ENCODE results near the gene MPP3.

MPP3 gene

DNA sequence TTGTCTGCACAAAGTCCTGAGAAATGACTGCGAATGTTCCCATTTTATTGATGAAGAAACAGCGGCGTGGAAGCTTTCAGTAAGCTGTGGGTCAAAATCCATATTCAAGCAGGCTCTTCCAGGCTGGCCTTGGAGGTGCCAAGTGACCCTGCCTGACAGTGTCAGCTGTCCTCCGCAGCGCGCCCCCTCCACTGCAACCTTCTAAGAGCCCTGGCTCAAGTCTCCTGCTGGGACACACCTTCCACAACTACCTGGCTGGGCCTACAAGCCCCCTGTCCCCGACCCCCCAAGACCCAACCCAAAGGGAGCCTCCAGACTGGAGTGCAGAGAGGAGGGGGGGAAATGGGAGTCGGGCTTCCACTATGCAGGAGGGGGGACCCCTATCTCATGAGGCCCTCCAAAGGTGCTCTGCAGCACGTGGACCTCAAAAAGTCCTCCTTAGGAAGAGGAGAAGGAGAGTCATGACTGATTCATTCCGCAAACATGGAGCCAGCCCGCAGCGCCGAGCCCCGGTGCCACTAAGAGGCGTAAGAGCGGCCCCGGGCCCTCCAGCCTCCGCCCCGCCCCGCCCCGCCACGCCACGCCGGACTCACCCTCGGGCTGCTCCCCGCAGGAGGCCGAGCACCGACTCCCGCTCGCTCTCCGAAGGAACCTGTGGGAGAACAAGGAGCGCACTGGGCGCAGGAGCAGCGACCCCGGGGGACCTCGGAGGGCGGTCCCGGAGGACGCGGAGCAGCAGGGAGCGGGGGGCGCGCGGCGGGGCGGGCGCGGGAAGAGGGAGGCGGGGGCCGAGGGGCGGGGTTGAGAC, 574 bp downstream of the MPP3 start:
- no peak for DNase-seq (ENCODE audit: low read depth in 2 of 2)

DNA sequence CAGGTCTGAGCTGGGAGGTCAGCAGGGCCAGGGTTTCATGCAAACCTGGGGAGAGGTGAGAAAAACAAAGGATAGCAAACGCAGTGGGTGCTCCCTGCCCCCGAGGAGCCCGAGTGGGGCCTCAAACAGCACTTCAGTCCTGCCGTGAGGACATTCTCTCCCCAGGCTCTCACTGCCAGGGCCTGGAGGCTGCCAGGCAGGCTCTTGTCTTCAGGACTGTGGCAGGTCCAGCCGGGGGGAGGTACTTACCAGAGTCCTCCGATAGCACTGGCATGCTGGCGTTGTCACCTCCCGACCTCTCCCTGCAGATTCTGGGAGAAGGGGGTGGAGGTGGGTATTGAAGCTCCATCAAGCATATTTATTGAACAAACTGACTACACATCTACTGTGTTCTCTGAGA, 1.3 kb downstream of the MPP3 start:
- DNase-seq (ENCODE audit: low read depth in 2 of 2): no peak

DNA sequence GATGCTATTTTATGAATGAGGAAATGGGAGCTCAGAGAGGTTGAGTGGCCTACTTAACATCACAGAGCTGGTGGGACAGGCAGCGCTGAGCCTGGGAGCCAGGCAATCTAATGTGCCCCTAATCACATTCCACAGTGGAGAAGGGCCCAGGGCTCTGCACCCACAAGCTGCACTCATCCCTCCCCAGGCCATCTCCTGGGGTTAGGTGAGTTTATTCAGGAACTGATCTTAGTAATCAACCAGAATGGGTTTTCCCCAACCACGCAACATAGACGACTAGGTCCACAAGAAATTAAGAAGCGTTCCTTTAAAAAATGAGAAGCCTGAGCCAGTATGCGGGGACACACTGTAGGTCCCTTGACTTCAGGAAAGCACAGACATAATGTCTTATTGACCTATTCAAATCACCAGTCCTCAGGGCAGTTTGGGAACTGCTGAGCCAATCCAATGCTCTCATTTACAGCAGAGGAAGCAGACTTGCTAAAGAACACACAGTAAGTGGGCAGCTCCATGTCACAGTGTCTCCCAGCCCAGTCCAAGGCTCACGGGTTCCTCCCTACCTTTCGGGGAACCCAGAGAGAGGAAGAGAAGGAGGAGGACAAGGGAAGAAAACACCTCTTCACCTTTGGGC, 2.3 kb downstream of the MPP3 start:
- DNase-seq (ENCODE audit: low read depth in 2 of 2): no peak

DNA sequence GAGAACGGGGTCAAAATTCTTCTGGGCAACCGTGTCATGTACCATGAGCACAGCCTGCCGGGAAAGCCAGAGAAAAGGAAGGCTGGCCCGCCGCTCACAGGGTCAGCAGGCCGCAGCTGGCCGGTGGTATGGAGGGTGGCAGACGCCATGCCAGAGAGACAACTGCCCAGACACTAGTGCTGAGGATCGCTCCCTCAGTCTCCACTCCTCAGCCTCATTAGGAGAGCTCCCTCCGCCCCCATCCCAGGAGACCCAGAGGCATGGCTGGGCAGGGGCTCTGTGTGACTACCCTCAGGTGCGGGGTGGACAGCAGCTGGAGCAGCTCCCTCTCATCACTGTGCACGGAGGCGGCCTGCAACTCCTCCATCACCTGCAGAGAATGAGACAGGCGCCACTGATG, 3.2 kb downstream of the MPP3 start:
- no peak for DNase-seq (ENCODE audit: low read depth in 2 of 2)

DNA sequence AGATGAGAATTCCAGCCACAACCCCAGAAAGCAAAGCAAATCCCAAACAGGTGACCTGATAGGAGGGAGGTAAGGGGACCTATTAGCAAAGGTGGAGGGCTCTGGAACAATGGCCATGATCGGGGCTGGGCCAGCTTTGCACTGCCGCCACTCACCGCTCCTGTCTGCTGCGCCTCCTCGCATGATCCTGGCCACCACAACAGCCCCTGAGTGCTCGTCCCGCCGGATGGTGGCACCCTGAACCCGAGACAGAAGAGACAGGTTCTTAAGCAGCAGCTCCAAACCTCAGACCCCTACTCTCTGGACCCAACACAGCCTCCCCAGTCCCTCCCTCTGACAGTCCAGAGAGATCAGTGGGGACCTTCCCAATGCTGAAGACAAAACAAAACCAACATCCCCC, 5.3 kb downstream of the MPP3 start:
- no peak for DNase-seq (ENCODE audit: low read depth in 2 of 2)

DNA sequence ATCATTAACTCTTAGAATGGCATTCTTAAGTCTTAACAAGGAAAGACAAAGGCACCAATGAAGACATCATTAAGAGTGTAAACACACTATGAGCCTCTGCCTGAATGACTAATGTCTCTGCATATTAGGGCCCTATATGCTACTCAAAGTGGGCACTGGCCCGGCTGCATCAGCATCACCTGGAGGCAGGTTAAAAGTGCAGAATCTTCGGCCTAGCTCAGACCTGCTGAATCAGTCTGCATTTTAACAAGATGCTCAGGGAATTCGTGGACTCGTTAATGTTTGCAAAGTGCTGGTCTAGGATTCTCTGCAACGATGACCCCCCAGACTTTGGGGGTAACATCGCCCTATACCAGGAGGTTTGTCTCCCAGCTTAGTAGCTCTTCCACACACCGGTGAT, 6.7 kb downstream of the MPP3 start:
- DNase-seq (ENCODE audit: low read depth in 2 of 2): no peak

DNA sequence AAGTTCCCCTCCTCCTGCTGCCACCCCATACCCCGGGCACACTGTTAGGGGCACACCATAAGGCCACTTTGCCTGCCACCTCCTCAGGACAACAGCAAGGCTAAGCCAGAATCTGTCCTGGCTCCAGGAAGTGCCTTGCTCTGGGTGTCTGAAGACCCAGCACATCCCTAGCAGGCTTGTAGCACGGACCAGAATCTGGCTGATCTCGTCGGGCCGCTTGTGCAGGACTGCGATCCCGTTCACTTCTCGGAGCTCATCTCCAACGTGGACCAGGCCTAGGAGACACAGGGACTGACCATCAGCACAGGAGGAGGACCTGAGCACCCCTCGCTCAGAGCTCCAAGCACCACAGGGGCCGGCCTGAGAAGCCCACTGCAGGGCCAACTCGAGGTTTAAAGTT, 7.4 kb downstream of the MPP3 start:
- DNase-seq (ENCODE audit: low read depth in 2 of 2): no peak

DNA sequence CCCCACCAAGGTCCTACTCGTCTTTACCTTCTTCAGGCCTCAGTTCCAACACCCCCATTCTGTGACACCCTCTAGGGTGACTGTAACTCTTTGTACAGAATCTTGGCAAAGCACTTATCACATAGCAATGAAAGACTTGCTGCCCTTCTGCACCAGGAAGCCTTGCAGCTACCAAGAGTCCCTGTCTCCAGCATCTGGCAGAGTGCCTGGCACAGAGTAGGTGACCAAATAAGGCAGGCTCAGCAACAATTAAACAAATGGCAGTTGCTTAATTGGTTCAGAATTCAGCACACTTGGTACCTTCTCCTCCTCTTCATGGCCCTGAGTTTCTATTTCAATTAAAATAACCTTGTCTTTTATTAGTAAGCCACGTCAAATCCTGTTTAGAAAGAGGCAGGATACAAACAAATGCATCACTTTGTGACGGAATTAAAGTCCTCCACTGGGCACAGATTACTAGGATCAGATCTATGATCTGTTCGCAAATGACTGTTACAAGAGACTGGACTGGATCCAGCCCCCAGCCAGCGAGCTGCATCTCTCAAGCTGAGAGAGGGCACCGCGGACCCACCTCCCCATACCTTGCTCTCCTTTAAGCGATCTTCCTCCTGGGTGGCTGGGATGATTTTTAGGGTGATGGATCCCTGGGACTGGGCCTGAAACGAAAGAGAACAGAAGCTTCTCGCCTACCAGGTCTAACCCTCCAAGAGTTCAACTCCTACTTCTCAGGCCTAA, 9.4 kb downstream of the MPP3 start:
- DNase-seq (ENCODE audit: low read depth in 2 of 2): no peak

DNA sequence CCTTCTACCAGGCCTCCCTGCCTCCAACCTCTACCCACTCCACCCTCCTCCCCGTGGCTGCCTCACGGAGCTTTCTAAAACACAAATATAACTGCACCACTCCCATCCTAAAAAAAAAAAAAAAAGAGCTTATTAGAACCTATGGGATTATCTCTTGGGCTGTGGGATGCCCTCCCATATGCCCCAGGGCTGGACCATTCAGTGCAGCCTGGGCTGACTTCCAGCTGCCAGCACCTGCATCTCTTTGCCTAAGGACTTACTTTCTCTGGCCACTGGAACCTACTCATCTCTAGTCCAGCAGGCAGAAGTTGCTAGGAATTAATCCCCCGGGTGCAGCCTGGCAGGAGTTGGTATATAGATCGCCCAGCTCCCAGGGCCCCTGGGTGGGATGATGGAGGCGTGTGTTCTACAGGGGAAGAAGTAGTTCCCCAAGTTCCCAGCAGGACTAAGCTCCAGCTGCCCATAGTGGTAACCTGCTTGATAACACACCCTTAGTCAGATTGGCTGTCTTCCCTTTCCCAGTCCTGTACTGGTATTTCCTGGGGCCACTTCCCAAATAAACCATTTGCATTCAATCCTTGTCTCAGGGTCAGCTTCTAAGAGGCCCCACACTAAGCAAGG, 10.3 kb downstream of the MPP3 start:
- no peak for DNase-seq (ENCODE audit: low read depth in 2 of 2)

DNA sequence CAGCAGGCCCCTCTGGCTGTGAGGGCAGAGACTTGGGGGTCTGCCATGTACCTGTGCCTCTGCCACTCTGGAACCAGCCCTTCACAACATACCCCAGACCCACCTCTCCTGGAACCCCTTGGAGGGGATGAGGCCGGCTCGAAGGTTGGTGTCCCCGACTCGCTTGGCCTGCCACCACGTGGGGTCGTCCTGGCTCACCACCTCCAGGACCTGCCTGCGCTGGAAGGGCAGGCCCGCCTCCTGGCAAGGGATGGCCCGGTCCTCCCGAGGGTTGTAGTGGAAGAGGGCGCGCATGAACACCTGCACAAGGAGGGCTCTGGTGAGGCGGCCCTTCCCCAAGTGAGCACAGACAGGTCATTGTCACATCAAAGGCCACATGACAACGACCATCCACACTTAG, 12.2 kb downstream of the MPP3 start:
- DNase-seq (ENCODE audit: low read depth in 2 of 2): no peak

DNA sequence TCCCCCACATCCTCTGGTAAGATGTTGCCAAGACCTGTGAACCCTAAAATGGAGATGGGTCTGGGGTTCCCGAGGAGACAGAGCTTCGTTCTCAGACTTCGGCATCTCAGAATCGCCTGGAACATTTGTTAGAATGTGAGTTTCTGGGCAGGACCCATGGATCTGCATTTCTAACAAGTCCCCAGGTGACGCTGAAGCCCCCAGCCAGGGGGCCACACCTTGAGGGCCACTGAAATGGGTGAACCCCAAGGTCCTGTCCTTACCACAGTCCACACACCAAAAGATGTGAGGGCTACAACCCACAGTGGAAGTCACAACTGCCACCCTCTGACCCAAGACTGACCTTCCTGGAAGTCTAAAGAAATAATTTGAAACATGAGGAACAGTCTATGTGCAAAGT, 14.0 kb downstream of the MPP3 start:
- DNase-seq (ENCODE audit: low read depth in 2 of 2): no peak

DNA sequence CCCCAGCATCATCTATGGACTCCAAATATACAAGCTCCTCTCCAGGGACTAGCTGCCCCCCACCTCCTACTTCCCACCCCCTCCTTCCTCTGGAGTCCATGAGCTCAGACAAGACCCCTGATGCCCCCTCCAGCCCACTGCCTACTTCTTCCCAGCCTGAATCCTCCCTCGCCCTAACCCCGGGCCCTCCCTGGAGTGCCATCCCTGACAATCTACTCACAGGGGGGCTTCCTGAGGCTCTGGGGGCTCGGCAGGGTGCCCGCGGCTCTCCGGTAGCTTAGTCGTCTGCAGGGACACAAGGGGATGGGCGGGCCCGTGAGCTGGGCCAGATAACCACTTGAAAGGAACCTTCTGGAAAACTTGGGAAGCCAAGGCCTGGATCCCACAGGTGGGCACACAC, 15.1 kb downstream of the MPP3 start:
- no peak for DNase-seq (ENCODE audit: low read depth in 2 of 2)

DNA sequence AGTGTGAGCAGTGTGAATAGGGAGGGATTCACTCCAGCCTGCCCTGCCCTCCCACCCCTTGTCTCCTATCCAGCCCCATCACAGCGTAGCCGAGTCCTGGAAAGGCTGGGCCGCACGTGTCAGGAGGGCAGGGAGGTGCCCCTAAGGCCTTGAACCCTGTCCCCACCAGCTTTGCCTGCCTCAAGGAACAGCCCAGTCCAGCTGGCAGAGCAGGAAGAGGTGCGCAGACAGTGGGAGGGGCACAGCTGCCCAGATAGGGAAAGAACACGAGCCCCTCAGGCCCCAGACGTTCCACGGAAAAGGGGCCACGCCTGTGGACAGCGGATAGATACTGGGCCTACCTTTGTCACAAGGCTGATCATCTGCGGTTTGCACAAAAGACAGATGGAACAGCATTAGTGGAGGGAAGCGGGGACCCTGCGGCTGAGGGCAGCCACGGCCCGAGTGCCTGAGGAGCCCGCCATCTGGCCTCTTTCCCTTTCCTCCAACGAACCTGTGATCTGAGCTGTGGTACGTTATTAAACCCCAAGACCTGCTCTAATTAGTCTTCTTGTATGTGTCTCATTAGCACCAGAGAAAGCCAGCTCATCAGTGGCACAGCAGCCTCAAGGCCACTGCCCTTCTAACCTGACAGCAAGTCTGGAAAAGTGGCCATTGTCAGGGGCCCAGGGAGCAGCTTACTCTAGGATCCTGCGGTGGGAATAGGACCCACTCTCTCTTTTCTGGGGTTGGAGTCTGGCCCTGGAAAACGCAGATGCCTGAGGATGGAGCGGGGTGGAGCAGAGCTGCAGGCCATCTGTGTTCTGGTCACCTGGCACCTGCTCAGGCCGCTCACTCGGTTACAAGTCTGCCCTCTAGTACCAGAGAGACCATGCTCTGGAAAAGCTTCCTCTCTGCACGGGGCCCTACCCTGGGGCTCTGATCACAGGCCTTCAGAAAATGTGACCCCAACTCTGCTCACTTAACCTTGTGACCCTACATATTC, 16.3 kb downstream of the MPP3 start:
- DNase-seq (ENCODE audit: low read depth in 2 of 2): no peak

DNA sequence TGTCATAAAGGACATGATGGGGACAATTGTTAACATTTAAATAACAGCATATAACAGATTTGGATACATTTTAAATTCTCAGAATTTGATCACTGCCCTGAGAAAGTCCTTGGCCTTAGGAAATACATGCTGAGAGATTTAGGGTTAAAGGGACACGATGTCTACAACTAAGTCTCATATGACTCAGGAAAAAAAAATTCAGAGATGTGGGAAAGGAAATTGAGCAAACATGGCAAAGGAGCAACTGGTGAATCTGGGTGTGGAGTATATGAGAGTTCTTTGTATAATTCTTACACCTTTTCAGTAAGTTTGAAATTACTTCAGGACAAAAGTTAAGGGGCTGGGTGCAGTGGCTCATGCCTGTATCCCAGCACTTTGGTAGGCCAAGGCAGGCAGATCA, 18.2 kb downstream of the MPP3 start:
- no peak for DNase-seq (ENCODE audit: low read depth in 2 of 2)

DNA sequence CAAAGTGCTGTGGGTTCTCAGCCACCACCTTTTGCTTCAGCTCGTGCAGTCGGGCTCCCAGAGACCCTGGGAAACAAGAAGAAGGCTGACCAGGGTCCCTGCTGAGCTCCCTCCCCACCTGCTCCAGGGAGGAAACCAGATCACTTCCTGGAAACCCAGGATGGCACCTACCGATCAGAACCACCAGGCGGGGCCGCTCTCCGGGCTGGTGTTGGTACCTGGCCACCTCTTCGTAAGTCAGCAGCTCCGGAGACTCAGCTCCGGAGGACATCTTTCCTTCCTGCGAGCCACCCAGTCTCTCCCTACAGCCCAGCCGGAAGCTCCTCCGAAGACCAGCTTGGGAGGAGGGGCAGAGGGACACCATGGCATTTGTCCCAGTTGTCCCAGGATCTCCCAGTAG, 18.9 kb downstream of the MPP3 start:
- DNase-seq (ENCODE audit: low read depth in 2 of 2): no peak

DNA sequence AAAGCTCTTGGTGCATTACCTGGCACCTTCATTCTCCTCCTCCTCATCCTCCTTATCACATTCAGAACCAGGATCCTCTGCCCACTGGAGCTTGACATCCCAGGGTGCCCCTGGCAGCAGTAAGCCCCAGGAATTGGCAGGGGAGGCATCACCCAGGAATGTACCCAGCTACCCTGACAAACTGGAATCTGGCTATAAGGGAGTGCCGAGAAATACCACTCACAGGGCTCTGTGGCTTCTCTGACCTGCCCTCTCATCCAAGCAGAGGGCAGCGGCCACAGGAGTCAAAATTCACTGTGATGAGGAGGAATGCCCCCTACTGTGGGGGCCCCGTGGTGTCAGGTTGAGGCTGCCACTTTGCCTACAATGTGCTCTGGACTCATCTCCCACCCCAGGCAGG, 19.6 kb downstream of the MPP3 start:
- no peak for DNase-seq (ENCODE audit: low read depth in 2 of 2)

DNA sequence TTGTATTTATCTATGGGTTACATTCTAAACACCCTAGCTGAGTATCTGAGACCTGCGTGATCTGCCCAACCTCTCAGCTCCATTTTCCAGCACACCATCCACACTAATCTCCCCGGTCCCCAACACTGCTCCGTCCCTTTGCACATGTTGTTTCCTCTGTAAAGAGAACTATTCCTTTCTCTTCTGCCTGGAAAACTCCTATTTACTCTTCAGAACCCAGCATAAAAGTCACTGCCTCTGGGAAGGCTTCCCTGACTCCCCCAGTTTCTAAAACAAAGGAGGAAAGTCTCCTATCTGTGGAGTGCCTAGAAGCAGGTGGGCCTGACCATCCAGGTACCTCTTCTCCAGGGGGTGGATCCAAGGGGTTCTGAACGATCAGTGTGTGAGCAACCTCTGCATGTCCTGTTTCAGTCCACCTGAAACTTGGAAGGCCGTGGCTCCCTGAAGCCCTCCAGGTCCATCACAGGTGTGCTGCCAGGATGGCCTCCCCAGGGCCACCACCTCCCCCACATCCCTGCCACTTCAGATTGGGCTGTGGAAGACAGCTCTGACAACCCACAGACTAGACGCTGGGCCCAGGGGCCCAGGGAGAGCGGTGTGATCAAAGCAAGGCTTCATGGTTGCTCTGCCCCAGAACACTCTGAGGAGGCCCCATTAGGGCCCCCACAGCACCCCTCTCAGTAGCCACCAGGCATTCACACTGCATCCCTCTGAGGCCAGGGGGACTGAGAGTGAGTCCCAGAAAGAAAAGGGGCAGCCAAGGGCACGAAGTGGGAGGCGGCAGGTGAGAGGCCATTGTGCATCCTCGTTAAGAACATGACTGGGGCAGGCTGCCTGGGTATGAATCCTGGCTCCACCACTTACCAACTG, 20.3 kb downstream of the MPP3 start:
- DNase-seq (ENCODE audit: low read depth in 2 of 2): no peak

DNA sequence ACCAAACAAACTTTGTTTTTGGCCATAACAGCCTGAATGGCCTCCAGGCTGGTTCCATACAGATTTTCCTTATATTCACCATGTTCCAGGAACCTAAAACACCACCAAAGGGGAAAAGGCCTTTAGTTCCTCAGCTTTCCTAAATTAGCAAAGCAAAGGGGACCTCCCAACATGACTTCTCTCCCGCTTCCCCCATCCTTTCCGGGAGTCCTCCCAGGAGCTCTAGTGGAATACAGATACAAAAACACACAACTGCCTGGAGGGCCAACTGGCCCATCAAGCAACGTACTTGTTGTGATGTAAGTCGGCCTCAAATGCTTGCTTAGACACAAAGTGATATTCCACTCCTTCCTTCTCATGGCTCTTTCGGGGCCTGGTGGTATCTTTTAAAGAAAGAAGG, 22.1 kb downstream of the MPP3 start:
- DNase-seq (ENCODE audit: low read depth in 2 of 2): no peak

DNA sequence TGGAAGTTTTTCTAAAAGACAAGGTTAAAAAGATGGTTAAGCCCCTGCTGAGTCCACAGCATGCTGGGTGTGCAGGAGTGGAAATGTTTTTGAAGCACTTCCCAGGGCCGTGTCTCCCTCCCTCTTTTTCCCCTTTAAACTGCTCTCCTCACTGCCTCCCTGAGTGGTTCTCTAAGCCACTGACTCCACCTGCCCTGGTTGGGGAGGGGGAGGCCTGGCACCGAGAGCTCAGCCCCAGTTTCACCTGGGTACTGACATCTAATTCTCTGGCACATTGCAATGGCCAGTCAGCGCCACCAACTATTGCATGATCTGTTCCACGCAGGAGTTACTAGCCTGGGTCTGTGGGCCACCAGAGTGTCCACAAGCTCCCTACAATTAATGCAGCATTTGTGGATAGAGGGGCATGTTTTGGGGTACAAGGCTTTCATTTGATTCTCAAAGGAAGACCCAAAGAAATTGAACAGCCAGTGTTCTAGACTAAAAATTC, 22.7 kb downstream of the MPP3 start:
- DNase-seq (ENCODE audit: low read depth in 2 of 2): no peak

DNA sequence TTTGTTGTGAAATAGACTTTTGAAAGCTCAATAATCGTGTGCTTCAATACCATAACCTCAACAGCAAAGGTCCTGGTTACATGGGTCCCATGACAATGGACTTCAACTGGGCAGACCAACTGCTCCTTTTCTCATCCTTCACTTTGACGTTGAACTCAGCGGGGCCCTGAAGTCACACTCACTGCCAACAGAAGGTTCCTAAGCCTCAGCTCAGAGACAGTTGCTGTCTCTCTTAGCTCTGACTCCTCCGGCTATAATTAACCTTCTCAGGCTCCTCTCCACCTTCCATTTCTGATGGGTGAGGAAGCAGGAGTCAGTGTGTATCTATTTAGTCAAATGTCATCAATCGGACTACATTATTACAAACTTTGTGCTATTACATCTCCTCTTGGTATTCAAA, 23.8 kb downstream of the MPP3 start:
- no peak for DNase-seq (ENCODE audit: low read depth in 2 of 2)

All from stimulated activated CD4-positive, alpha-beta T cell treated with anti-CD3 and anti-CD28 coated beads, Interleukin-15, amount 100 ng/mL, for 48 hours (primary cell).